OCI-LY3 (cell line): ENCODE results near the gene RERE.

Source experiments
- H2AFZ ChIP-seq: fragments of 200-600, 300-600 bp; shearing (Covaris generic); 2 replicates; pipeline ENCODE4 v1.6.0; 2014; ENCODE audit warnings: antibody characterized with exemption, low read depth, low read length
- H3K27ac ChIP-seq: fragments of 200-600, 300-600 bp; sonication (generic); 2 replicates; pipeline ENCODE4 v1.5.1; 2014; ENCODE audit warnings: mild to moderate bottlenecking, low read length, moderate library complexity, mixed read lengths
- H3K27me3 ChIP-seq: fragments of 200-600, 300-600 bp; sonication (generic); 2 replicates; pipeline ENCODE4 v1.6.1; 2014; ENCODE audit warnings: low read depth, low read length, mixed read lengths
- H3K36me3 ChIP-seq: fragments of 200-600, 300-600 bp; sonication (generic); replicated peaks from 2 replicates; pipeline ENCODE3; 2014; ENCODE audit warnings: low read depth, low read length, mixed read lengths
- H3K4me1 ChIP-seq: fragments of 300-600, 200-600 bp; sonication (generic); 2 replicates; pipeline ENCODE4 v1.6.1; 2014; ENCODE audit warnings: low read length, mixed read lengths
- H3K4me2 ChIP-seq: fragments of 200-600, 300-600 bp; sonication (generic); 2 replicates; pipeline ENCODE4 v1.6.1; 2014; ENCODE audit warnings: low read length, mixed read lengths
- H3K4me3 ChIP-seq: fragments of 300-600, 200-600 bp; sonication (generic); 2 replicates; pipeline ENCODE4 v1.5.1; 2014; ENCODE audit warnings: antibody characterized with exemption, mild to moderate bottlenecking, low read length, moderate library complexity
- H3K79me2 ChIP-seq: fragments of 300-600, 200-600 bp; shearing (Covaris generic); 2 replicates; pipeline ENCODE4 v1.6.1; 2014; ENCODE audit warnings: mild to moderate bottlenecking, low read length, mixed read lengths
- H3K9ac ChIP-seq: fragments of 300-600, 200-600 bp; shearing (Covaris generic); 2 replicates; pipeline ENCODE4 v1.6.0; 2014; ENCODE audit warnings: mild to moderate bottlenecking, low read length, moderate library complexity
- H3K9me3 ChIP-seq: fragments of 200-600, 300-600 bp; shearing (Covaris generic); 2 replicates; pipeline ENCODE4 v1.6.1; 2014; ENCODE audit warnings: low read length, mixed read lengths; ENCODE audit not compliant: insufficient read depth
- H4K20me1 ChIP-seq: fragments of 200-600, 300-600 bp; sonication (generic); 2 replicates; pipeline ENCODE4 v1.6.1; 2016; ENCODE audit warnings: low read length, mixed read lengths; ENCODE audit not compliant: insufficient read depth
- CTCF ChIP-seq: fragments of 200-600, 300-600 bp; sonication (generic); IDR thresholded peaks from 2 replicates; pipeline ENCODE4 v1.5.1; 2014; ENCODE audit warnings: antibody characterized with exemption, low read length, low read depth
- EZH2phosphoT487 ChIP-seq: fragments of 200-600 bp; shearing (Covaris generic); IDR thresholded peaks from 2 replicates; pipeline ENCODE4 v1.6.1; 2018; ENCODE audit warnings: antibody characterized with exemption, mixed run types, low read depth

Gene RERE

GRCh38 chr1:8570465-8570864 lies 247.0 kb downstream of the RERE start:
- Histone ChIP-seq H3K79me2 (no peaks in the 10 kb centered on the region), H3K27ac (no peak overlapping the region), H3K4me3 (no peak overlapping the region), H2AFZ (no peak overlapping the region), H3K4me1 (no peaks in the 10 kb centered on the region), H3K9ac (no peak overlapping the region), H3K36me3 (no peaks in the 10 kb centered on the region), H3K9me3 (no peaks in the 10 kb centered on the region), H3K27me3 (no peaks in the 10 kb centered on the region), H4K20me1 (no peaks in the 10 kb centered on the region), H3K4me2 (no peak overlapping the region)
- TF ChIP-seq CTCF (no peak), EZH2phosphoT487 (no peak)

- no peak overlapping the region for H2AFZ ChIP-seq
- H4K20me1 ChIP-seq = no peaks in the 10 kb centered on the region
- H3K4me1 ChIP-seq = no peaks in the 10 kb centered on the region
- H3K9ac ChIP-seq = no peak overlapping the region
- no peak for TF ChIP-seq CTCF
- TF ChIP-seq EZH2phosphoT487 = no peak
- H3K27ac ChIP-seq = no peak overlapping the region
- no peak overlapping the region for H3K4me2 ChIP-seq
- no peaks in the 10 kb centered on the region for H3K36me3 ChIP-seq
- no peaks in the 10 kb centered on the region for H3K9me3 ChIP-seq
- H3K79me2 ChIP-seq = no peaks in the 10 kb centered on the region
- no peaks in the 10 kb centered on the region for H3K27me3 ChIP-seq
- no peak overlapping the region for H3K4me3 ChIP-seq
Measured at GRCh38 chr1:8569242-8569641, 248.2 kb downstream of the RERE start.

GRCh38 chr1:8568837-8569236 lies 248.6 kb downstream of the RERE start:
- Histone ChIP-seq H3K4me1 (no peaks in the 10 kb centered on the region), H4K20me1 (no peaks in the 10 kb centered on the region), H3K9ac (no peak overlapping the region), H3K4me2 (no peak overlapping the region), H3K79me2 (no peaks in the 10 kb centered on the region), H3K27ac (no peak overlapping the region), H3K27me3 (no peaks in the 10 kb centered on the region), H3K4me3 (no peak overlapping the region), H3K9me3 (no peaks in the 10 kb centered on the region), H2AFZ (no peak overlapping the region), H3K36me3 (no peaks in the 10 kb centered on the region)
- TF ChIP-seq EZH2phosphoT487 (no peak), CTCF (no peak)

- Histone ChIP-seq H3K9ac (no peak overlapping the region), H4K20me1 (no peaks in the 10 kb centered on the region), H3K4me2 (no peak overlapping the region), H3K79me2 (no peaks in the 10 kb centered on the region), H3K9me3 (no peaks in the 10 kb centered on the region), H3K27ac (no peak overlapping the region), H2AFZ (no peak overlapping the region), H3K36me3 (no peaks in the 10 kb centered on the region), H3K4me1 (peaks cover 5% of the 10 kb centered on the region), H3K27me3 (no peaks in the 10 kb centered on the region), H3K4me3 (no peak overlapping the region)
- TF ChIP-seq CTCF (no peak), EZH2phosphoT487 (no peak)
Measured at GRCh38 chr1:8567146-8567545, 250.3 kb downstream of the RERE start.
